ENCODE measurements around the gene PRSS53. TPM values are rescaled to one million over a fixed set of nuclear protein-coding genes. Genes with fewer than 3 reads are reported as not detected.

Gene PRSS53
- total RNA-seq, 1 donor from 2014 or later, result 0.48 TPM

- ATAC-seq, result no peak
These were observed 10.9 kb downstream of the PRSS53 start for GRCh38 chr16:31077592-31078396.

- no peak for ATAC-seq
These were observed 11.7 kb downstream of the PRSS53 start for GRCh38 chr16:31077024-31077423.

GRCh38 chr16:31076319-31076718 is 12.4 kb downstream of the PRSS53 start:
- ATAC-seq, result no peak

- ATAC-seq, result no peak
These were observed 13.9 kb downstream of the PRSS53 start for GRCh38 chr16:31074814-31075183.

- peak; percentile 92 for ATAC-seq
These were observed 14.6 kb downstream of the PRSS53 start, which contains the start of the genes ZNF646 and ZNF668 for GRCh38 chr16:31073970-31074813. TSS of gene ZNF646 (plus strand) at chr16:31074422. CDS start at chr16:31076325, 1,903 bp downstream. TSS of gene ZNF668 (minus strand) at chr16:31074240. CDS start at chr16:31064459, 9,781 bp downstream.

- ATAC-seq, result peak; percentile 79
These were observed 15.4 kb downstream of the PRSS53 start for GRCh38 chr16:31073142-31073969.

GRCh38 chr16:31072540-31073141 is 16.1 kb downstream of the PRSS53 start:
- ATAC-seq, result no peak

- peak; percentile 39 for ATAC-seq
These were observed 16.9 kb downstream of the PRSS53 start for GRCh38 chr16:31071861-31072260.

GRCh38 chr16:31067342-31067741 is 21.4 kb downstream of the PRSS53 start:
- ATAC-seq, result no peak

GRCh38 chr16:31064882-31065461 is 23.8 kb downstream of the PRSS53 start:
- ATAC-seq, result peak; percentile 27

GRCh38 chr16:31063843-31064611 is 24.7 kb downstream of the PRSS53 start:
- ATAC-seq, result peak; percentile 30

GRCh38 chr16:31063495-31063842 is 25.3 kb downstream of the PRSS53 start:
- ATAC-seq, result no peak

GRCh38 chr16:31061813-31062440 is 26.8 kb downstream of the PRSS53 start:
- ATAC-seq, result no peak

- no peak for ATAC-seq
These were observed 27.5 kb downstream of the PRSS53 start for GRCh38 chr16:31061126-31061812.

- no peak for ATAC-seq
These were observed 33.1 kb downstream of the PRSS53 start for GRCh38 chr16:31055613-31056012.

GRCh38 chr16:31052114-31052513 is 36.6 kb downstream of the PRSS53 start:
- ATAC-seq, result peak; percentile 97

GRCh38 chr16:31050280-31051030 is 38.3 kb downstream of the PRSS53 start:
- no peak for ATAC-seq

GRCh38 chr16:31043898-31044481 is 44.8 kb downstream of the PRSS53 start:
- ATAC-seq, result no peak

- no peak for ATAC-seq
These were observed 45.4 kb downstream of the PRSS53 start for GRCh38 chr16:31043352-31043751.
